A673 (cell line): ENCODE measurements around the gene MYH3. TPM values are rescaled to one million over a fixed set of nuclear protein-coding genes. Genes with fewer than 3 reads are reported as not detected.

ENCODE experiments used
- BruUV-seq: library from RNA; stranded (reverse); fragments of 400-500 nt; replicated peaks from 2 replicates; lab custom pipeline; 2021; lab: Mats Ljungman, UMichigan
- CTCF ChIA-PET: fragments of 300-600 bp; sonication (Branson Sonifier 250); formaldehyde crosslinking; loops from one replicate; lab custom pipeline; 2022; ENCODE audit warnings: antibody characterized with exemption; lab: Charles Lee
- POLR2A ChIA-PET: fragments of 300-600 bp; sonication (Branson Sonifier 250); formaldehyde crosslinking; loops from one replicate; lab custom pipeline; 2022; ENCODE audit warnings: antibody characterized with exemption; ENCODE audit not compliant: low non-redundant PET; lab: Charles Lee
- DNase-seq: peaks from one replicate; pipeline ENCODE4 v3.0.0-alpha.2; 2015; ENCODE audit warnings: low spot score
- H3K27ac ChIP-seq: fragments of 200-600 bp; sonication (generic); 2 replicates; pipeline ENCODE4 v1.5.1; 2016; ENCODE audit warnings: mixed run types, low read depth, mild to moderate bottlenecking, mixed read lengths, antibody characterized with exemption, low read length; ENCODE audit not compliant: poor library complexity, severe bottlenecking
- H3K27me3 ChIP-seq: fragments of 200-600 bp; sonication (generic); replicated peaks from 2 replicates; pipeline ENCODE4 v1.6.1; 2017; ENCODE audit warnings: mixed run types, low read depth, mild to moderate bottlenecking, mixed read lengths, antibody characterized with exemption, low read length; ENCODE audit not compliant: insufficient read depth, poor library complexity
- H3K36me3 ChIP-seq: fragments of 200-600 bp; sonication (generic); 2 replicates; pipeline ENCODE4 v1.6.1; 2016; ENCODE audit warnings: mixed run types, mild to moderate bottlenecking, mixed read lengths, antibody characterized with exemption, low read length; ENCODE audit not compliant: insufficient read depth, poor library complexity, severe bottlenecking
- H3K4me1 ChIP-seq: fragments of 200-600 bp; sonication (generic); 2 replicates; pipeline ENCODE4 v1.6.1; 2017; ENCODE audit warnings: mixed run types, mild to moderate bottlenecking, mixed read lengths, antibody characterized with exemption, low read length; ENCODE audit not compliant: insufficient read depth, poor library complexity, severe bottlenecking
- H3K4me3 ChIP-seq: fragments of 200-600 bp; sonication (generic); 2 replicates; pipeline ENCODE4 v1.5.1; 2016; ENCODE audit warnings: low read depth, mixed run types, mild to moderate bottlenecking, mixed read lengths, low read length; ENCODE audit not compliant: poor library complexity, severe bottlenecking
- H3K9me3 ChIP-seq: fragments of 200-600 bp; sonication (generic); 2 replicates; pipeline ENCODE4 v1.6.1; 2016; ENCODE audit warnings: mixed run types, low read depth, mild to moderate bottlenecking, mixed read lengths, antibody characterized with exemption, low read length; ENCODE audit not compliant: poor library complexity, severe bottlenecking
- EZH2 ChIP-seq: fragments of 200-600 bp; sonication (generic); IDR thresholded peaks from 2 replicates; pipeline ENCODE4 v1.6.1; 2017; ENCODE audit warnings: borderline replicate concordance, low read depth, mild to moderate bottlenecking, mixed read lengths, antibody characterized with exemption, low read length; ENCODE audit not compliant: poor library complexity, severe bottlenecking
- intact Hi-C: fragments of 100-400 bp; cut with micrococcal nuclease; formaldehyde crosslinking; loops from one replicate; pipeline ENCODE4 v1.10.0; 2022; ENCODE audit not compliant: unreplicated experiment
- total RNA-seq: library from RNA; stranded (reverse); gene quantifications from 2 replicates; pipeline ENCODE4 v1.2.3, GENCODE V29; 2021
- TF ChIP-seq, protein P1 (sequence below): fragments of 300-800, 200-600 bp; sonication (generic); conservative IDR thresholded peaks from 2 replicates; pipeline ENCODE4 v1.5.1; 2017; ENCODE audit warnings: low read depth, mild to moderate bottlenecking, antibody characterized with exemption, low read length, moderate library complexity, mixed read lengths

MYH3 gene
- total RNA-seq, 1 experiment from 2014 or later = 3.2 TPM

DNA sequence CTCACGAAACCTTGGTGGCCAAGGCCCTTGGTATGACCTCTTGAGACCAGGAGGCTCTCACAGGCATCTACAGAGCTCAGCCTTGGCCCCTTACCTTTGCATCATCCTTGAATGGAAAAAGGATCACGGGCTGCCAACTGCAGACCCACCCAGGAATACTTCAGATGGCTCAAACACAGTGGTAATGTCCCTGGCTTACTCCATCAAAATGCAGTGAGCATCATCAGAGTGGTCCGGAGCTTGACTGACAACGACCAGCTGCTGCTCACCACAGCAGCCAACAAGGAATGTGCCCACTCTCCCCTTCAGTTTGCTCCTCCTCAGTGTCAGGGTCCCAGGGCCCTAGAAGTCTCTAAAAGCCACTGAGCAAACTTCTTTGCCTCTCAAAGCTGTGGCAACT is 17.6 kb upstream of the MYH3 start:
- DNase-seq = no peak
- Histone ChIP-seq H3K36me3 (peaks cover 13% of the 10 kb centered on the region), H3K27me3 (no peaks in the 10 kb centered on the region), H3K4me3 (no peak overlapping the region), H3K27ac (no peak overlapping the region), H3K4me1 (no peaks in the 10 kb centered on the region), H3K9me3 (no peaks in the 10 kb centered on the region)
- intact Hi-C loops = no loop called here
- BruUV-seq = no TSS peak
- ChIA-PET CTCF (interaction anchor here (0.9 kb wide), 1 partner anchor 9 kb away, joined by 3 read pairs; no protein-coding TSS in a partner anchor), POLR2A (no interaction called here)
- TF ChIP-seq EZH2 = no peak
- TF ChIP-seq, protein P1, sequence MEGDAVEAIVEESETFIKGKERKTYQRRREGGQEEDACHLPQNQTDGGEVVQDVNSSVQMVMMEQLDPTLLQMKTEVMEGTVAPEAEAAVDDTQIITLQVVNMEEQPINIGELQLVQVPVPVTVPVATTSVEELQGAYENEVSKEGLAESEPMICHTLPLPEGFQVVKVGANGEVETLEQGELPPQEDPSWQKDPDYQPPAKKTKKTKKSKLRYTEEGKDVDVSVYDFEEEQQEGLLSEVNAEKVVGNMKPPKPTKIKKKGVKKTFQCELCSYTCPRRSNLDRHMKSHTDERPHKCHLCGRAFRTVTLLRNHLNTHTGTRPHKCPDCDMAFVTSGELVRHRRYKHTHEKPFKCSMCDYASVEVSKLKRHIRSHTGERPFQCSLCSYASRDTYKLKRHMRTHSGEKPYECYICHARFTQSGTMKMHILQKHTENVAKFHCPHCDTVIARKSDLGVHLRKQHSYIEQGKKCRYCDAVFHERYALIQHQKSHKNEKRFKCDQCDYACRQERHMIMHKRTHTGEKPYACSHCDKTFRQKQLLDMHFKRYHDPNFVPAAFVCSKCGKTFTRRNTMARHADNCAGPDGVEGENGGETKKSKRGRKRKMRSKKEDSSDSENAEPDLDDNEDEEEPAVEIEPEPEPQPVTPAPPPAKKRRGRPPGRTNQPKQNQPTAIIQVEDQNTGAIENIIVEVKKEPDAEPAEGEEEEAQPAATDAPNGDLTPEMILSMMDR = no peak

- H3K27me3 ChIP-seq = no peaks in the 10 kb centered on the region
- H3K36me3 ChIP-seq = peaks cover 8% of the 10 kb centered on the region
- POLR2A ChIA-PET = no interaction called here
- CTCF ChIA-PET = no interaction called here
- no peak for DNase-seq
- no peaks in the 10 kb centered on the region for H3K9me3 ChIP-seq
- intact Hi-C loops = no loop called here
- TF ChIP-seq, protein P1 = no peak
- TF ChIP-seq EZH2 = no peak
- no TSS peak for BruUV-seq
- H3K4me1 ChIP-seq = no peaks in the 10 kb centered on the region
- no peak overlapping the region for H3K4me3 ChIP-seq
- H3K27ac ChIP-seq = no peak overlapping the region
These were observed 16.2 kb upstream of the MYH3 start for GRCh38 chr17:10673312-10673711.

DNA sequence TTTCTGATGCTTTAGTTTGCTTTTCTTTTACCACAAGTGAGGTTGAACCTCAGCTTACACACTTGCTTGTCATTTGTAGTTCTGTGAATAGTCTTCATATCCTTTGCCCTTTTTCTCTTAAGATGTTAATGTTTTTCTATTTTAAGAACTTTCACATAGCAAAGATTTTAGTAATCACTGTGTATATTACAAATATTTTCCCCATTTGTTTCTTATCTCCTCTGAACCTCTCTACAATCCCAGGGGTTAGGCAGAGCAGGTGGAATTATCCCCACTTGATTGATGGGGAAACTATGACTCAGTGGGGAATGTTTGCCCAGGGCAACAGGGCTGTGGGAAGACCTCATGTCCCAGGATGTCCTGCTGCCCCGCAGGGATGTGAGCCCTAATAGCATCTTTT is 11.7 kb upstream of the MYH3 start:
- intact Hi-C loops = no loop called here
- no peak for DNase-seq

More for the DNA sequence above, 11.7 kb upstream of the MYH3 start:
- H3K9me3 ChIP-seq = no peaks in the 10 kb centered on the region
- CTCF ChIA-PET = no interaction called here
- no peaks in the 10 kb centered on the region for H3K4me1 ChIP-seq
- TF ChIP-seq EZH2 = no peak
- TF ChIP-seq, protein P1 = no peak
- no peaks in the 10 kb centered on the region for H3K27me3 ChIP-seq
- POLR2A ChIA-PET = no interaction called here
- BruUV-seq = no TSS peak
- H3K27ac ChIP-seq = no peak overlapping the region
- no peak overlapping the region for H3K4me3 ChIP-seq
- H3K36me3 ChIP-seq = no peaks in the 10 kb centered on the region
